HG02870 (cell line): Measurements from ENCODE around the gene DNM2.

Source experiments
- ATAC-seq: cut with Tn5 transposase; IDR thresholded peaks from one replicate; pipeline ENCODE4 v1.9.1; 2021; ENCODE audit warnings: mild to moderate bottlenecking, moderate library complexity; ENCODE audit not compliant: unreplicated experiment

DNM2 gene

DNA sequence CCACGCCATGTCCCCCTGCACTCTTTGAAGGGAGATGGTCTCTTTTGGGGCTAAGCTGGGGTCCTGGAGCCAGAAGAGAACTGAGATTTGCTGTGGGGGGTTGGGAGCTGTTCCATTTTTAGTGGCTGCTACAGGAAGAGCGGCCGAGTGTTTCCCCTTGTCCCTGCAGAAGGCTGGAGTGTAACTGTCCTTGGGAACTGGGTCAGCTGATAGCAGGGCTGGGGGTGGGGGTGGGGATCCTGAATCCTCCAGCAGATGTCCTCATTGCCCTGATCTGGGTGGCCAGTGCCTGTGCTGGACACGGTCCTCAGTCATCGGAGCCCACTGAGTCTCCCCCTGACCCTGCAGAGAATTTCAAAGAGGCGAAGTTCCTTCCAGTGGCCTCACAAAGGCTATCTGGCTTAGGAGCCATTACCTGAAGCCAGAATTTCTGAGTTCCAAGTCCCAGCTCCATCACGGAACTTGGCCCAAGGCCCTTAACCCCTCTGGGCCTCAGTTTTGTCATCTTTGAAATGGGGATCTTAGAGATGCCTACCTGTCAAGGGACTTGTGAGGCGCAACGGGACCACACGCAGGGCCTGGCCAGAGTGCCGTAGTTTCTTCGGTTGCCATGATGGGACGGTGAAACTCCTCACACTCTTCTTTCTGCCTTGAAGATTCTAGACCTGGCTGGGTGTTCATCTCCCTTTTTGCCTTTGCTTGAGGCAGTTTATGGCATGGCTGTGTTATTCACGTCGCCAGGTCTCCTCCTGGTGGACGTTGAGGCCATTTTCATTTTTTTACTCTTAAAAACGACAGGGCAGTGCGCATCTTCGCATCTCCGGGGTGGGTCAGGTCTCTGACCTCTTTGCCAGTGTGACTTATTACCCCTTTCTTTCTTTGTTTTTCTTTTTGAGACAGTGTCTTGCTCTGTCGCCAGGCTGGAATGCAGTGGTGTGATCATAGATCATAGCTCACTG lies 51.9 kb downstream of the DNM2 start:
- no peak for ATAC-seq

DNA sequence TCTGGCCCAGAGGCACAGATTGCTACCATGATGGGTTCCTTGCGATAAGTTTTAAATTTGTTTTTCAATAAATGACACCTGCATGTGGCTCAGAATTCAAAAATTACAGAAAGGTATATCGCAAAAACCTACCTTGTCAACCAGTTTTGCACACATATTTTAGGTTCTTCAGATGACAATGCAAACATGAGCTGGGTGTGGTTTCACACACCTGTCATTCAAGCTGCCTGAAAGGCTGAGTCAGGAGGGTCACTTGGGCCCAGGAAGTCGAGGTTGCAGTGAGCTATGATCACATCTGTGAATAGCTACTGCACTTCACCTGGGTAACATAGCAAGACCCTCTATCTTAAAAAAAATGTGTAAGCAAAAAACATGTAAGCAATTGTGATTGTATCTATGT lies 56.1 kb downstream of the DNM2 start:
- no peak for ATAC-seq

- ATAC-seq: no peak
These were observed 57.0 kb downstream of the DNM2 start for GRCh38 chr19:10774893-10775292.

DNA sequence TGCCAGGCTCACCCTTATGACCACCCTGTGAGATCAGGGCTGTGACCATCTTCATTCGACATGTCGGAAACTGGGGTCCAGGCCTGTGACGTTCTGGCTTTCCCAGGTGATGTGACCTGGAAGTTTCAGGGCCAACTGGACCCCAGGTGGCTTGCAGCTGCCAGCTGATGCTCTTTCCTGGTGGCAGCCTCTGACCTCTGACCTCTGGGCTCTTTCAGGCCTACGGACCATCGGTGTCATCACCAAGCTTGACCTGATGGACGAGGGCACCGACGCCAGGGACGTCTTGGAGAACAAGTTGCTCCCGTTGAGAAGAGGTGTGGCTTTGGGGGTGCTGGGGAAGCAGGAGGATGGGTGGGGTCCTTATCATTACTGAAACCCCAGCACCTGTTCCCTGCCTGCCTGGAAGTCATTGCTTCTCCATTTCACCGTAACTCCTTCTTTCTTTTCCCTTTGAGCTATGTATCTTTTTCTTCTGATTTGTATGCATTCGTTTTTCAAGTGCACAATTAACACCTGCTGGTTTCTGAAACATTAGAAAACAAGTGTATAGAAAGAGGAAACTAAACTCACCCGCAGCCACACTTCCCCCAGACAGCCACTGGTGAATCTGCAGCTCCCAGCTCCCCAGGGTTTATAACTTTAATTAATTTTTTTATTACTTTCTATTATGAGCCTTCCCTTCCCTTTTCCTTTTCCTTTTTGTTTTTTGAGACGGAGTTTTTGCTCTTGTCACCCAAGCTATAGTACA lies 59.2 kb downstream of the DNM2 start:
- no peak for ATAC-seq

DNA sequence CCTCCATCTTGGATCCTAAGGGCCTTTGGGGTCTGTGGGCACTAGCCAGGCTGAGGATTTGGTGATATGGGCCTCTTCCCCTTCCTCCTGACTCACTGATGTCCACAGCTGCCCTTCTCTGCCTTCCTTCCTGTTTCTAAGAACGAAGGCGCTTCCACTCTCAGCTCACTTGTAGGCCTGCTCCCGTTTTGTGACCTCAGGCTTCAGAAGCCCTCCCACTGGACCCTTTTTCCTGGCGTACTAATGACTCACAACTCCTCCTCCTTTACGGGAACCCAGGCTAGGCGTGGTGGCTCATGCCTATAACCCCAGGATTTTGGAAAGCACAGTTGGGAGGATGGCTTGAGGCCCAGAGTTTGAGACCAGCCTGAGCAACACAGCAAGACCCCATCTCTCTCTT lies 62.5 kb downstream of the DNM2 start:
- ATAC-seq: no peak

GRCh38 chr19:10782795-10783194 lies 64.9 kb downstream of the DNM2 start:
- ATAC-seq: no peak

GRCh38 chr19:10784257-10784656 lies 66.4 kb downstream of the DNM2 start:
- no peak for ATAC-seq

- no peak for ATAC-seq
These were observed 70.3 kb downstream of the DNM2 start for GRCh38 chr19:10788146-10788545.

DNA sequence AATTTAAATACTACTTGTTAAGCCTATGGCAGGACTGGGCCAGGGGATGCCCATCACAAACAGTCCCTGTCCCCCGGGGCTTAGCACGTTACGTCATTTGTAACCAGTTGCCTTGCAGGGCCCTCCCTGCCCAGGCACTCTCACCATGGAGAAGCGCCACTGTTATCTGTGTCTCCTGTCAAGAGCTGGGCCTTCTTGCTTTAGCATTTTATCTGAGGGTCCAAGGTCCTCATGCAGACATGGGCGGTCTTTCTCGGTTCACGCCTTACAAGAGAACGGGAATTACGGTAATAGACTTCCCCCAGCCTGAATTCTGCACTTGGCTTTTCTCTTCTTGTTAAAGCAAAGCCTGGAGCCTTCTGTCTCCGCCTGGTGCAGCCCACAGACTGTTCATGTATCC lies 72.0 kb downstream of the DNM2 start:
- no peak for ATAC-seq

DNA sequence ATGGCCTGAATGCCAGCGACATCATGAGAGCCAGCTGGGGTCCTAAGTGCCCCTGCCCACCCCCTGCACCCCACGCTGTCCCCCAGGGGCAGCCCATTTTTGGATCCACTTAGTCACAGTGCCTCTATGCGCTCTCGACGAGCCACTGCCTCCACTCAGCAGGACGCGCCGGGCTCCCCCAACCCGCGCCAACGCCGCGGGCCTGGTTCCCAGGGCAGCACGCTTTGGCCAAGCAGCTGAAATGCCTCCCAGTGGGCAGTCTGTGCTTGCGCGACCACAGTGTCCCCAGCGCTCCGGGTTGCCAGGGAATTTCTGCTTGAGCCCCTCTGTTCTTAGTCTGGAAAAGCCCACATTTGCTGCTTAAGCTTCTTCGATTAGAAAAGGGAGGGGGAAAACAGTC lies 78.8 kb downstream of the DNM2 start:
- ATAC-seq: no peak

GRCh38 chr19:10797078-10797477 lies 79.2 kb downstream of the DNM2 start:
- ATAC-seq: no peak

DNA sequence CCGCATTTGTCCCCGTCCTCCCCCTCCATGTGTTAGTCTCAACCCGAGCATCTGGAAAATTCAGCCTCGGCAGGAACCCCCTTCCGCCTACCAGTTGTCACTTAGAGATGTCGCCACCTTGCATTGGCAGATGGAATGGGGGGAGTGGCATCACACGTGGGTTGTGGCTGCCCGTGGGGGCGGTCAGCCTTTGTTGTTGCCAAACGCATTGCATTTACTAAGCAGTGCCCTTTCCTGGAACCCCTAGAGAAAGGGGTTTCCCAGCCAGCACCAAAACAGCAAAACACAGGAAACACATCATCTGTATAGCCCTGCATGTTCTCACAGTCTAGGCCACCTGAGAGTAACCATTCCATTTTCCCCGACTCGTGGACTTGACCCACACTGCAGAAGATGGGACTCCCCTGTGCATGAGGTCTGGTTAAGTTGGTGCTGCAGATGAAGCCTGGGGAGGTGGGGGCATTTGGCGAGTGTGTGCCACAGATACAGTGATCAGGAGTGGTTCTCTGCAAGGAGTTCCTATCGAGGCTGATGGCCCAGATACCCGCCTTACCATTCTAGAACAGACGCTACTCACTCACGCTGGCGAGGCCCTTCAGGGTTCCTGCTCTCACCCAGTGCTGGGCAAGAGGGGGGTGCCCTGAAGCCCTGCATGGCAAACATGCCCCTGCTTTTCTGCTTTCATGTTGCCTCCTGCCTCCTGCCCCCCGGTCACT lies 79.8 kb downstream of the DNM2 start:
- ATAC-seq: no peak

DNA sequence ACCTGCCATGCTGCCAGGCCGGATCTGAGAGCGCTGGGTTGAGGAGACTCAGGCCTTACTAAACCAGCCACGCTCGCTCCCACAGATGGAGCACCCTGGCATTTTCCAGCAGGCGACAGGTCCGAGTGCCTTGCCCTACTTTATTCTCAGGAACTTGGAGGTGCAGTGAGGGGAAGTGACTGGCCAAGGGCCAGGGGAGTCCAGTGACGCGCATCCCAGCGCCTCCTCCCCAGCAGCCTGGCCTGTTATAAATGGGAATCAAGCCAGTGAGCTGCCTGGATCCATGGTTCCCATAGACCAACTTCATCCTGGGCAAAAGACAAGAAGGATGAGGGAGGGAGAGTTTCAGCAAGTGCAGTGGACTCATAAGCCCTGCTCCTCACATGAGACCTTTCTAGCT lies 82.6 kb downstream of the DNM2 start:
- ATAC-seq: no peak

DNA sequence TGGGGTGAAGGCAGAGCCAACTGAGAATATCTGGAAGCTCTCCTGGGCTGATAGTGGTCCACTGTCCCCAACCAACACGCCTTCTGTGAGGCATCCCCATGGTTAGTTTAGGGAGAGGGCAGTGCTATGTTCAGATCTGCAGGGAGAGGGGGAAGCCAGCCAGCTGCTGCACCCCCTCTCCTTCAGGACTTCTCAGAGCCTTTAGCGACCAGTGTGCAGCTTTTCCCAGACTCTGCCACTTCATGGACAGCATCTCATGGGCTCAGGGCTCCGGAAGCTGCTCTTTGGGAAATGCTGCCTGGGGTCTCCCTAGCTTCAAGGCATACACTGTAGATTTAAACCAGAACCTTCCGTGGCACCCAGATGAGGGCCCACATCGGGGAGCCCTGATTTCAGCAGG lies 84.6 kb downstream of the DNM2 start:
- no peak for ATAC-seq

DNA sequence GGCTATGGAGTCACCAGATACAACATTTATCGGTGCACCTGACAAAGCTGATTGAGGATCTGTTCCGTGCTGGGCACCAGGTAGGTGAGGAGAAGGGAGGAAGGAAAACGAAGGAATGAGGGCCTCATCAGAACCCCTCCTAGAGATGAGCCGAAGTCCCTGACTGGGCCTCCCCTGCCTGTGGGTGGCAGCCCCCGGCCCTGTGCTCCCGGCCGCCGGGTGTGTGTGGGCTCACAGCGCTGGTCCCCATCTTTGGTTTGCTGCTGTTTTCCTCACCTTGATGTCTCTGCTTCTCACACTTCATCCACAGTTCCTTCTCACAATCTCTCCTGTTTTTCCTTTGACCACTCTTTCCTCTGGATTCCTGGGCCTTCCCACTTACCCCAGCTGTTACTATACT lies 85.4 kb downstream of the DNM2 start:
- no peak for ATAC-seq

DNA sequence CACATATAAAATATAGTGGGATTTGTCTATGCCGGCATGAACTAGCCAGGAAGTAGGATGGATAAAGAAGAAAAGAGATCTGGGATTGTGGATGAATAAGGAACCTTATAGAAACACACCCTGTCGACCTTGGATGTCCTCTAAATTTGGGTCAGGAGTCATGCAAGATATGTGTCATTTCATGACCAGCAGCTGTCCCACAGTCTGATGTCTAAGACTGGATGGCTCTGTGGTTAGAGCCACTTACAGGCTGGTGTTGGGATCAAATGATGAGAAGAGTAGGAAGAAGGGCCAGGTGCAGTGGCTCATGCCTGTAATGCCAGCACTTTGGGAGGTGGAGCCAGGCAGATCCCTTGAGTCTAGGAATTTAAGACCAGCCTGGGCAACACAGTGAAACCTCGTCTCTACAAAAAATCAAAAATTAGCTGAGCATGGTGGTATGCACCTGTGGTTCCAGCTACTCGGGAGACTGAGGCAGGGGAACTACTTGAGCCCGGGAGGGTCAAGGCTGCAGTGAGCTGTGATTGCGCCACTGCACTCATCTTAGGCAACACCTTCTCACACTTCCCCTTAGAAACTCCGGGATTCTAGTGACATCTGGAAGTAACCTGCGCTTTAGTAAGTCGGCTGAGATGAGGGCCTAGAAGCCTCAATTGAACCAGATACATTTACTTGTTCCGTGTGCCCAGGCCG lies 87.3 kb downstream of the DNM2 start:
- no peak for ATAC-seq

- no peak for ATAC-seq
These were observed 87.9 kb downstream of the DNM2 start for GRCh38 chr19:10805758-10806247.

DNA sequence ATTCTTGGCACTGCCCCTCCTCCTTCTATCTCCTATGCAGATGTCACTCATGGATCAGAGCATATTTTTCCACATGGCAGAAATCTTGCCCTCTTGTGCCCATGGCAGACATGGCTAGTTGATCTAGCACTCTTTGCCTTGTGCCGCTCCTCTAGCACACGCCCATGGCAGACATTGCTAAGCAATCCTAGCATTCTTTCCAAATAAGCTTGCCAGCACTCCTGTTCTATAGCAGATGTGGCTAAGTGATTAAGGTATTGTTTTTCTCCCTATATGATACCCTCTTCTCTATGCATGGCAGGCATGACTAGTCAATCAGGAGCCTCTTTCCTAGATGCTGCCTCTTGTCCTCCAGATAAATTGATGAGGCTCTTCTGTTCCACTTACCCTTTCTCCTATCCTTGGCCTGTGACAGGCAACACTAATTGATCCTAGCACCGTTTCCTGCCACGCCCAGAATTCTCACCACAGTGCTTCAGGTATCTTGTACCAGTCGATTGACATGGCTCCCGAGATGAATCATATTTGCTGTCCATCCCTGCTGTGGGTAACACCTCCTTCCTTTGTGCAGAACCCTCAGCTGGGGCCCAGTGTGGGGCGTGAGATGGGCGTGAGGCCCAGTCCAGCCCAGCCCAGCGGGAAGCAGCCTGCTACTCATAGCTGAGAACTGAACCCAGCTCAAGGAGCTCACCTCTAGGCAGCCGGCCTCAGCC lies 91.2 kb downstream of the DNM2 start:
- ATAC-seq: no peak

DNA sequence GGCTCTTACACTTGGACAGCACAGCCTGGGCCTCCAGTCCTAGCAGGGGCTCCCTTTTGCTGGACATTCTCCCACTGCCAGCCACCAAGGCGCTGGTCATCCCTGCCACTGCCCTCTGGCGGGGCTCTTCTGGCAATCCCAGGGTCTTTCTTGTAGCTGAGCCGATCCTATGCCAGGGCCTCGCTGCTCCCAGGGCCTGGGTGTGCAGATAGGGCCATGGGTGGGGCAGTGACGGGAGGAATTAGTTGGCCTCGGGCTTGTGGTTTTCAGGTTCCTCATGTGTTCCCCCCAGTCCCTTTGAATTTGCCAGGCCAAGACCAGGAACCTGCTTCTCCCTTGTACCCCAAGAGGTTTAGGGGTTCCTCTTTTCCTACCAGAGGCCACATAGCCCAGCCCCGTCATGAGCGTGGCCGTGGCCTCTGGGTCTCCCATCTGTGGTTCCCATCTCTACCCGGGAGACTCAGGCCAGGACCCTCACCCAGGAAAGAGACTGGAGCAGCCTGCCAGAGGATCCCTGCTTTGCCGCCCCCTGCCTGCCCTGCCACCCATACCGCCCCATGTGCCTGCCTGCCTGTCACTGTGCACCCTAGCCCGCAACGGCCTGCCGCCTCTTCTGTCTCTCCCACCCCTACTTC lies 91.9 kb downstream of the DNM2 start:
- ATAC-seq: no peak
